HG02884 (cell line): Measurements from ENCODE around the gene BMP7.
"Not testable (repeated sequence)": the region's sequence is repeated elsewhere in the genome, so short reads cannot be mapped to it uniquely, and the experiment has no call there.

Experiments
- ATAC-seq: cut with Tn5 transposase; IDR thresholded peaks from one replicate; pipeline ENCODE4 v1.9.1; 2021; ENCODE audit warnings: mild to moderate bottlenecking, moderate library complexity; ENCODE audit not compliant: unreplicated experiment

Gene BMP7

DNA sequence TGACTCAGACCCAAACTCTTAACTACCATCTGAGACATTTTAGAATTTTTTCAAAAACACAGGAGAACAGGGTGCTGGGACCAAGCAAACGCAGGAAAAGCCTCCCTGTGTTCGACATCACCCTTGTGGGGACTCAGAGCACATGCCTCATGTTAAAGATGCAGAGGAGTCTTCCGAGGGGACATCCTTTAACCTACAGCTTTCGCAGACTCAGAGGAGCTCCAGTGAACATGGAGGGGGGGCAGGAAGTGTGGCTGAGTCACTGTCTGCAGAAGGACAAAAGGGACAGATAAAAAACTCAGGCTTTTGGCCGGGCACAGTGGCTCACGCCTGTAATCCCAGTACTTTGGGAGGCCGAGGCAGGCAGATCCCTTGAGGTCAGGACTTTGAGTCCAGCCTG lies 15.1 kb downstream of the BMP7 start:
- no peak for ATAC-seq

DNA sequence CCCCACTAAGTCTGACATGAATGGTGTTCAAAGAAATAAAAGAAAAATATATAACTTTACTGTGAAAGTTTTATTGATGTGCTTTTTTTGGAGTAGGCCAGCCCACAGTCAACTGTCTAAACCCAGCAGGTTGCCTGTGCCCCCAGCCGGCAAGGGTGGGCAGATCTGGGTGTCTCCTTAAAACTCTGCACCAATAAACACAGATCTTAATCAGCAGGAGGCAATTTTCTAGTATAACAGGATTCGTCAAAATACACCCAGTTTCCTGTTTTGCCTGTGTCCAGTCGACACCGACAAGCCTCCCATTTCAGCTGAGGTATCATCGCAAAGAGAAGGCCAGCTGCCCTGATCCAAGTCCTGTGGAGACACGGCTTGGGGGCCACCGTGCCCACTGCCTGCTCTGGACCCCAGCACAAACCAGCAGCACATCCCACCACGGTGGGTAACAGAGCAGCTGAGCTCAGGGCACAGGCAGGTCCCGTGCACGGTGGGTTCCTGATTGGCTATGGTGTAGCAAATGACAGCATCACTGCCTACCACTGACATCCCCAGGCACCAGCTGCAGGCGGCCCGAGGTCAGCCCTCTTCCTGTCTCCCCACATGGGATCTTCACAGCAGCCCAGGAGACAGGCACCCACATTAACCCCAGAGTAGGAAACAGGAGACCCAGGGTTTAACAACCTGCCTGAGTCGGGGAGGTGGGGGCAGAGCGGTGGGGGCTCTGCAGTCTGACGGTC lies 15.7 kb downstream of the BMP7 start:
- ATAC-seq, result no peak

- ATAC-seq, result no peak
These were observed 16.7 kb downstream of the BMP7 start for GRCh38 chr20:57249772-57250171.

GRCh38 chr20:57249073-57249472 lies 17.4 kb downstream of the BMP7 start:
- ATAC-seq, result no peak

DNA sequence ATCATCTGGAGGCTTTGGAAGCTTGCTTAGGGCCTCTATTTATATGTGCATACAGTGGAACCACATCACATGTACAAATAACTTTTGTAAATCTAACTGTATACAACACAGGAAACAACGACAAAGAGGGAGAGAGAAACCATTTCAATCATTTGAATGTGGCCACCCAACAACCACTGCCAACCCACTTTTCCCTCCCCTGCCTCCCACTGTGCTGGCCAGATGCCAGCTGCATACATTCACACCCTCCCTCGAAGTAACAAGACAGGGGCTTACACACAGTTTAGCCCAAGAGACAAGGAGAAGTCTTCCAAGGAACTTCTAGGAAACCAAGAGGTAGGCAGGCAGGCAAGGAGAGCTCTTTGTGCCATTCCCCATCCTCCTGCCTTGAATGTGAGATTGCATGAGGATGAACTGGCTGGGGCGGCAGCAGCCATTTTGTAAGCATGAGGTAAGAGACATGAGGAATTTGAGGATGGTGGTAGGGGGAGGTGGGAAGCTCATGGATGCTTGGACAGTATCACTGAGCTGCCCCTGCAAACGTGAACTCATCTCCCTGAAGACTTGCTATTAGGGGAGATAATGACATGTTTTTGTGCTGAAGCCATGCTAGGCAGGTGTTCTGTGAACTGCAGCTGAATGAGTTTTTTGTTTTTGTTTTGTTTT lies 18.2 kb downstream of the BMP7 start:
- no peak for ATAC-seq

DNA sequence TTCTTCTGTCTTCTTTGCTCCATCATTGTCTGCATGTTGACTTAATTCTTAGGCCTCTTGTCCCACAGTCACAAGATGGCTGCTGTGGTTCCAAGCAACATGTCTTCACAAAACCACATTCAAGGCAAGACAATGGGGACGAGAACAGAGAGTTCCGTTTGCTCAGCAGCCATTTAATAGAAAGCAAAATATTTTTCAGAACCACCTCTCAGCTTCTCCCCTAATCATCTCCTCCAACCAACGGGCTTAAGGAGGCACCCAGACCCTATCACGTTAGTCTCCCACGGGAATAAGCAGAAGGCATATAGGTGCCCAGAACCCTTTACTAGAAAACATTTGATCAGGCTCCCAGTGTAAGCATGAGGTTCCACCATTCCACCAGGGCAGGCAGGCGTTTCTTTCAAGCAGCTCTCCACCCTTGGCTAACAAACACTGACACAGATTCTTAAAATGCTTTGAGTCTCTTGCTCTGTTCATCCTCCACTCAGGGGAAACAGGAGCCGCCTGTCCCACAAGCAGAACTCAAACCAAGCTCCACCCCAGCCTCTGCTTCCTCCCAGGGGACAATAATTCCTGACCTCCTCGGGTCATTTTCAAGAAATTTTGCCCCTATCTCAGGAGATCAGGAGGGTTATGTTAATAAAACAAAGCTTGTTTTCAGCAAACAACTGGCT lies 19.0 kb downstream of the BMP7 start:
- no peak for ATAC-seq

- ATAC-seq, result no peak
These were observed 20.4 kb downstream of the BMP7 start for GRCh38 chr20:57245997-57246396.

GRCh38 chr20:57244627-57245214 lies 21.7 kb downstream of the BMP7 start:
- no peak for ATAC-seq

GRCh38 chr20:57244221-57244585 lies 22.2 kb downstream of the BMP7 start:
- ATAC-seq, result no peak

DNA sequence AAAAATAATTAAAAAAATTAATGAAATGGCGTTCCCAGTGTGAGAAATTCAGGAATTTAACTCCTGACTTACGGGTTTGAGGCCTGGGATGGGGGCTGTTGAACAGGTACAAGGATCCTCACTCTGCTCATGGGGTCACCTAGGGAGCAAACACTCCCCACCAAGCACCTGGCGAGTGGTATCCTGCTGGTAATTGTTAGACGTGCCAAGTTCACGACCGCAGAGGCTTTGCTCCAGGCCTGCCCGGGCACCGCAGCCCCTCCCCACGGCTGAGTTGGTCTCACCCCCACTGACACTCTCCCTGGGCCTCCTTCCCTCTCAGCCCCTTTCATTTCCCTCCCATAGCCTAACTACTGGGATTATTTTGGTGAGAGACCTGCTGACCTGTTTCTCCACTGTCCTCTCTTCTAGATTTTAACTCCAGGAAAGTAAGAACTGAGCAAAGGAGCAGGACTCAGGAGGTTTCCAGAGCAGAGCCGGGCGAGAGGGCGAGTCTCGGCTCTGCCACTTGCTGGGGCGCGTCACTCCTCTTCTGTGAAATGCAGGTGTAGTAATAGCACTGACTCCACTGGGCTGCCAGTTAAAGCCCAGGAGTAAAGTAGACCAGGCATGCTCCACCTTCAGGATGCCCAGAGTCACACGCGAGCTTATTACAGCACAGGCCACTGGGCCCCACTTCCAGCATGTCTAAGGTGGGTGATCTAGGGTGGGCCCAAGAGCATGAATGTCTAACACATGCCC lies 22.8 kb downstream of the BMP7 start:
- ATAC-seq, result no peak

- no peak for ATAC-seq
These were observed 24.0 kb downstream of the BMP7 start for GRCh38 chr20:57242414-57242813.

DNA sequence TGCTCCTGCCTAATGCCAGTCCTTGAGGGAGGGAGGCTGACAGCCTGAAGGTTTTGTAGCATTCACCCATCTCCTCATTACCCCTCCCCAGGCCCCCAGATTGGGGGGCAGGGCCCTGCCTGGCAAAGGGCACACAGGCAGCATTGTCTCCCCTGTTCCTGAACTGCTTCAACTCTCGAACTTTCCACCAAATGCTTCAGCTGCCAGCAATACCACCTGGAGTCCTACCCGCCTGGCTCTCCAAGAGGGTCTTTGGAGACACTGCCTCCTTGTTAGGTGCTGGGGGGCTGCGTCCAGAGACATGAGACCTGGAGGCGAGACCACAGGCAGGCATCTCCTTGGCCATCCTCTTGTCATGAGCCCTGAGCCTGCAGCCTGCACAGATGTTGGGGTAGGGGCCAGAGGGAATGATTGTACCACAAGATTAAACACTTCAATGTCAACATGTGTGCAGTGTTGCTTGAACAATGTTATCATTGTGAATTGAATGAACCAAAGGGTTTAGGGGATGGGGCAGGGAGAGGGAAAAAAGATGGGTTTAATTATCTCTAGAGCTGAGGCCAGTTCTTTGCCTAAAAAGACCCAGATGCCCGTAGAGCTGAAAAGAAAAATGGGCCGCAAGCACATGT lies 25.0 kb downstream of the BMP7 start:
- ATAC-seq, result no peak

GRCh38 chr20:57240581-57241362 lies 25.7 kb downstream of the BMP7 start:
- no peak for ATAC-seq

DNA sequence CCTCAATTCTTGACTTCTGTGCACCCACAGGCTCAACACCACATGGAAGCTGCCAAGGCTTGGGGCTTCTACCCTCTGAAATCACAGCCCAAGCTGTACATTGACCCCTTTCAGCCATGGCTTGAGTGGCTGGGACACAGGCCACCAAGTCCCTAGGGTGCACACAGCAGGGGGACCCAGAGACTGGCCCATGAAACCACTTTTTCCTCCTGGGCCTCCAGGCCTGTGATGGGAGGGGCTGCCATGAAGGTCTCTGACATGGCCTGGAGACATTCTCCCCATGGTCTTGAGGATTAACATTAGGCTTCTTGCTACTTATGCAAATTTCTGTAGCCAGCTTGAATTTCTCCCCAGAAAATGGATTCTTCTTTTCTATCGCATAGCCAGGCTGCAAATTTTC lies 26.7 kb downstream of the BMP7 start:
- ATAC-seq, result not testable (repeated sequence)

- ATAC-seq, result not testable (repeated sequence)
These were observed 27.1 kb downstream of the BMP7 start for GRCh38 chr20:57239324-57239723.

- no peak for ATAC-seq
These were observed 28.4 kb downstream of the BMP7 start for GRCh38 chr20:57238089-57238488.

DNA sequence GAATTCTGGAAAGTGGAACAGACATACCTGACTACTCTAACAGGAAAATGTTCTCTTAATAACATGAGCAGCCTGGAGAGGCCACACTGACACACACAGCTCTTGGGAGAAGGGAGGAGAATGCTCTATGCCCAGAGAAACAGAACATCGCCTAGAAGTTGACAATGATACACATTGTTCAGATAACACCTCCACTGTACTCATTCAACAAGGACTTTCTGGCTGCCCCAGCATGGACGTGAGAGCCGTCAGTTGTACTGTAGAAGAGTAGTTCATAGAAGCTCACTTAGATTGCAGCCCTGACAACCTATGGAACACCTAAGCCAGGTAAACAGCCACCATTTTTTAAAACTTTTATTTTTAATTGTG lies 28.9 kb downstream of the BMP7 start:
- ATAC-seq, result no peak

DNA sequence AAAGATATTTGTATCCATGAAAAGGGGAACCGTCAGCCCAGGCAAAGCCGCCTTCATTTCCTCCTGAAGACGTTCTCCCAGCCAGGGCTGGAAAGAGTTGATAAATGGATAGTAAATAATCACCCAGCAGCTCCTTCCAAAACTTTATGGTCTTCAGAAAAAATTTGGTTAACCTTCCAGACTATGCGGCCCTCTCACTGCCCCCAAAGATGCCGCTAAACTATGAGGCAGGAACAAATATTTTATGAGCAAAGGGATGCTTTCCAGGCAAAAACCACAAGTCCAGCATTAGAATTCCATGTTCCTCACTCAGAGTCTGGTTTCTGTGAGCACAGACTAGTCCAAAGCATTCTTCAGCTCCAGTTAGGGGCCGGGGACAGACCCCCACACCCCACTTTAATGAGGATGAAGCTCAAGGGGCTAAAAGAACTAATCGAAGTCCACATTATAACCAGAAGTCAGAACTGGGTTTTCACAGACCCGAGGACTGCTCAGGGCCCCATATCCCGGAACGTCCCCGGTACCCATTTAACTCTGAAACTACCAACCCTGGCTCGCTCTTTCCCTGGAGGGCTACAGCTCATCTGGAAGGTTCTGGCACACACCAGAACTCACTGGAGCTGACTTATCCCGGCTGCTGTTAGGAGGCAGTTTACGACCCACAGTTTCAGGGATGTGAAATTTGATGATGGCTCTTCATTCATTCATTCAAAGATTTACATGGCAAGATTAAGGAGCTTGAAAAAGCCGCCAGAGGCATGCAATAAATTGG lies 29.4 kb downstream of the BMP7 start:
- ATAC-seq, result no peak

DNA sequence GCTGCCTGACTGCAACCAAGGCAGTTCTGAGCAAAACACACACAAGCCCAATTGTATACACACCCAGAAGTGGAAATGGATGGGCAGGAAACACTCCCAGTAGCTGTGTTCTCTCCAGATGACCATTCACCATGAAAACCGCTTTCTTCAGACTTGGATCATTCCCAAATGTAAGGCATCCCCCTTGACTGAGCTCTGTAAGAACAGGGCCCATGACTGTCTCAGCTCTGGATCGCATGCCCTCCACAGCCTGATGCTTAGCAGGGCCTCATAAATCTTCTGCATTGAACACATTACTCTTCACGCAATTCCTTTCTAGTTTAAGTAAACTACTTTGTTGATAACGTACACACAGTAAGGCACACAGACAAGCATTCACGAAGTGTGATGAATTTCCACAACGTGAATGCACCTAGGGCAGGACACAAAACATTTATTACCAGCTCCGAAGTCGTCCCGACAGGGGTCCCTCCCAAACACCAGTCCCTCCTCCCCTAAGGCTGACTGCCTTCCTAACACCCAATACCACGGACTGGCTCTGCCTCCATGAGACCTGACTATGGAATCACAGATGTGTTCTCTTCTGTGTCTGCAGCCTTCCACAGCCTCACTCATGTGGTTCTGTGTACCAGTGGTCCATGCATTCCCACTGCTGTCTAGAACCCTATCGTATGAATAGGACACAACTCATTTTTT lies 31.7 kb downstream of the BMP7 start:
- ATAC-seq, result no peak
